Peyer's patch (tissue), 4 donors: ENCODE data around the gene TNFAIP3.

ENCODE experiments used
- CTCF ChIP-seq, 6 experiments: fragments of 450-650 bp in 4 of 6; fragments of 200-600 bp in 2 of 6; sonication (generic) in 1 of 6; IDR thresholded peaks; one replicate each; pipeline ENCODE4 v1.5.1; 2017 to 2019; ENCODE audit warnings: antibody characterized with exemption in 6 of 6, mild to moderate bottlenecking in 3 of 6, moderate library complexity in 1 of 6
- POLR2A ChIP-seq, 2 donors: fragments of 450-650 bp; IDR thresholded peaks; one replicate each; pipeline ENCODE4 v1.5.1; 2017; ENCODE audit warnings: antibody characterized with exemption in 2 of 2, mild to moderate bottlenecking in 2 of 2, moderate library complexity in 2 of 2

- TF ChIP-seq CTCF (IDR thresholded peaks at IDR 0.05) (no peak), POLR2A (IDR thresholded peaks at IDR 0.05) (no peak)
Measured at GRCh38 chr6:137824896-137825295, 42.2 kb upstream of the TNFAIP3 start.
